ENCODE measurements around the gene ALAD. TPM values are rescaled to one million over a fixed set of nuclear protein-coding genes. Genes with fewer than 3 reads are reported as not detected.

ALAD gene
- total RNA-seq, 4 donors from 2014 or later: 1.5 to 26.6 (median 16.1) TPM

DNA sequence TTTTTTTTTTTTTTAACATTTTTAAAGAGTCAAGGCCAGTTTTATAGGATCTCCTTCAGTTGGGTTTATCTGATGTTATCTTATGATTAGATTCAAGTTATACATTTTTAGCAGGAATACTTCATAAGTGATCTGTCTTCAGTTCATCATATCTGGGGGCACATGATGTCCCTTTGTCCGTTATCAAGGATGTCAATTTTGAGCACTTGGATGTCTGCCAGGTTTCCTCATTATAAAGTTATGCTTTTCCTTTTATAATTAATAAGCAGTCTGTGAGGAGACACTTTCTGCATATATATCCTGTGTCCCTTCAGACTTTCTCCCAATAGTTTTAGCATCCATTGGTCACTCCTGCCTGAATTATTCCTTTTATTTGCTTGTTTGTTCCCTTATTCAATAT, 36.1 kb downstream of the ALAD start:
- H3K27ac ChIP-seq: no peak overlapping the region
- no peak overlapping the region for H3K4me3 ChIP-seq
- intact Hi-C loops (cut with DNase I; ENCODE audit: low total_unique reads): no loop called here
- H3K36me3 ChIP-seq: no peaks in the 10 kb centered on the region
- TF ChIP-seq, protein P1, sequence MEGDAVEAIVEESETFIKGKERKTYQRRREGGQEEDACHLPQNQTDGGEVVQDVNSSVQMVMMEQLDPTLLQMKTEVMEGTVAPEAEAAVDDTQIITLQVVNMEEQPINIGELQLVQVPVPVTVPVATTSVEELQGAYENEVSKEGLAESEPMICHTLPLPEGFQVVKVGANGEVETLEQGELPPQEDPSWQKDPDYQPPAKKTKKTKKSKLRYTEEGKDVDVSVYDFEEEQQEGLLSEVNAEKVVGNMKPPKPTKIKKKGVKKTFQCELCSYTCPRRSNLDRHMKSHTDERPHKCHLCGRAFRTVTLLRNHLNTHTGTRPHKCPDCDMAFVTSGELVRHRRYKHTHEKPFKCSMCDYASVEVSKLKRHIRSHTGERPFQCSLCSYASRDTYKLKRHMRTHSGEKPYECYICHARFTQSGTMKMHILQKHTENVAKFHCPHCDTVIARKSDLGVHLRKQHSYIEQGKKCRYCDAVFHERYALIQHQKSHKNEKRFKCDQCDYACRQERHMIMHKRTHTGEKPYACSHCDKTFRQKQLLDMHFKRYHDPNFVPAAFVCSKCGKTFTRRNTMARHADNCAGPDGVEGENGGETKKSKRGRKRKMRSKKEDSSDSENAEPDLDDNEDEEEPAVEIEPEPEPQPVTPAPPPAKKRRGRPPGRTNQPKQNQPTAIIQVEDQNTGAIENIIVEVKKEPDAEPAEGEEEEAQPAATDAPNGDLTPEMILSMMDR (IDR thresholded peaks at IDR 0.05): no peak
- TF ChIP-seq POLR2A (IDR thresholded peaks at IDR 0.05): no peak
- H3K9me3 ChIP-seq: no peaks in the 10 kb centered on the region
- no peaks in the 10 kb centered on the region for H3K27me3 ChIP-seq
- no peak for DNase-seq
- H3K4me1 ChIP-seq: no peaks in the 10 kb centered on the region

DNA sequence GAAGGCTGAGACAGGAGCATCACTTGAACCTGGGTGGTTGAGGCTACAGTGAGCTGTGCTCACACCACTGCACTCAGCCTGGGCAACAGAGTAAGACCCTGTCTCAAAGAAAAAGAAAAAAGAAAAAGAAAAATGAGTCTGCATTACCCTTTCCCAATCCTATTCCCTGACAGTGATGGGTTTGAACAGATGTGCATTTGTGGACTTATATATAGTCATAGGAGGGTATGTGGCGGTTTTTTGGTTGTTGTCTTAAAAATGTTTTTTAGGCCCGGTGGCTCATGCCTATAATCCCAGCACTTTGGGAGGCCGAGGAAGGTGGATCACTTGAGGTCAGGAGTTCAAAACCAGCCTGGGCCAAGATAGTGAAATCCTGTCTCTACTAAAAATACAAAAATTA, 37.7 kb downstream of the ALAD start:
- intact Hi-C loops (cut with DNase I; ENCODE audit: low total_unique reads): no loop called here
- DNase-seq: no peak
- H3K27ac ChIP-seq: no peak overlapping the region

DNA sequence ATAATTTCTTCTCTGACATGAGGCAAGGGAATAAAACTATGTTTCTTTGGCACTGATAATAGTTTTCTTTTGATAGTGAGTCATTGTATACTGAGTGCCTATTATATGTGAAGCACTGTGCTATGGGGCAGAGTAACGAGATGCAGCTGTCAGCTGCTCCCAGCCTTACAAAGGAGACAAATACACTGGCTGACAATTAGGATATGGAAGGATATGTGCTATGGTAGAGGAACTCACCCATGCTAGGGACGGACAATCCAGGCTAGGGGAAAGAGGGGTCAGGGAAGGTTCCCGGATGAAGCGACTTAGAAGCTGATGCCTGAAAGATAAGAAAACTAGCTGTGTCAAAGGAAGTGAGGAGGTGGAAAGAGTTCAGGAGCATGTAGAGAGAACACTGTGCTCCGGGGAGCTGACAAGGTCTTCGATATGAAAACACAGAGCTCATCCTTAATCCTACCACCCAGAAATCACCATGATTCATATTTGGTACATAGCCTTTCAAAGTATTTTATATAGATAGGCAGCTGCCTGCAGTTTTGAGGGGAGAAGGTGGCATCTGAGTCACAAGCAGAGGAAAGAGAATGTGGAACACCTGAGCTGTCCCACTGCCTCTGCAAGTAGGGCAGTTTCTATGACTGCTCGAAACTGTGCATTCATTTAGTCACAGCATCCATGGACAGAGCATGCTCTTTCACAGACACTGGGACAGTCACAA, 39.6 kb downstream of the ALAD start:
- Histone ChIP-seq H3K27me3 (no peaks in the 10 kb centered on the region), H3K27ac (no peak overlapping the region), H3K9me3 (no peaks in the 10 kb centered on the region), H3K4me1 (no peaks in the 10 kb centered on the region), H3K36me3 (no peaks in the 10 kb centered on the region), H3K4me3 (no peak overlapping the region)
- no peak for DNase-seq
- no peak for TF ChIP-seq POLR2A (IDR thresholded peaks at IDR 0.05)
- TF ChIP-seq, protein P1 (IDR thresholded peaks at IDR 0.05): no peak
- intact Hi-C loops (cut with DNase I; ENCODE audit: low total_unique reads): no loop called here

More for the DNA sequence above, 37.7 kb downstream of the ALAD start:
- Histone ChIP-seq H3K4me3 (no peak overlapping the region), H3K9me3 (no peaks in the 10 kb centered on the region), H3K36me3 (no peaks in the 10 kb centered on the region), H3K4me1 (no peaks in the 10 kb centered on the region), H3K27me3 (no peaks in the 10 kb centered on the region)
- TF ChIP-seq POLR2A (IDR thresholded peaks at IDR 0.05): no peak
- TF ChIP-seq, protein P1 (IDR thresholded peaks at IDR 0.05): no peak

DNA sequence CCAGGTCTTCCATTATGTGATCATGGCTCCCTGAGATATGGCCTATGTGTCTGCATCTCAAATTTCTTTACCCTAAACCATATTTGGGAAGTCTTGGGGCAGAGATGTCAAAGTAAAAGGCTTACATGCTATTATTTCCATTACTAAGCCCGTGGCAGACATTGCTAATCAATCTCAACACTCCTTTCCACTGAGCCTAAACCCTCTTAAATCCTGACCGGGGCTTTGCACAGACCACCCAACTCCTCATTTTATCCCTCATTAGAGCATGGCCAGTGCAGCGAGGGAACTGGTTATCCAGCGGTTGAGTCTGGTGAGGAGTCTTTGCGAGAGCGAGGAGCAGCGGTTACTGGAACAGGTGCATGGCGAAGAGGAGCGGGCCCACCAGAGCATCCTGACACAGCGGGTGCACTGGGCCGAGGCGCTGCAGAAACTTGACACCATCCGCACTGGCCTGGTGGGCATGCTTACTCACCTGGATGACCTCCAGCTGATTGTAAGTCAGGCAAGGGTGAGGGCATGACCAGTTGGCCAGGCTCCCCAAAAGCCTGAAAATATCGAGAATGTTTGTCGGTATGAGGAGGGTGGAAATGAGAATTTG, 40.7 kb downstream of the ALAD start:
- Histone ChIP-seq H3K4me3 (no peak overlapping the region), H3K27ac (no peak overlapping the region)
- intact Hi-C loops (cut with DNase I; ENCODE audit: low total_unique reads): no loop called here

DNA sequence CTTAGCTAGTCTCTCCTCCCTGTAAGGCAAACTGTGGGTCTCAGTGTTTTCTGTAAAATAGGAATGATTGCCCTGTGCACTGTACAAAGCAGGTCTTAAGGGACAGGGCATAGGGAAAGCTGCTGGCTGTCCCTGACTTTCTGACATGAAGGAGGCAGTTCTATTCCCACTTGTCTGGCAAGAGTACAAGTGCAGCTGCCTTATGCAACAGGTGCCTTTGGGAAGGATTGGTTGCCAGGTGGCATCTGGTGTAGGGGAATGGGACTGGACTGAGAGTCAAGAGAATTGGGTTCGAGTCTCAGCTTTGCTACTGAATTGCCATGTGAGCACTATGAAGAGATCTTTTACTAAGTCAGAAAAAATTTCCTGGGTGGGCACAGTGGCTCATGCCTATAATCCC, 41.7 kb downstream of the ALAD start:
- no peak for DNase-seq
- Histone ChIP-seq H3K4me3 (no peak overlapping the region), H3K27ac (no peak overlapping the region), H3K27me3 (no peaks in the 10 kb centered on the region), H3K9me3 (no peaks in the 10 kb centered on the region), H3K4me1 (no peaks in the 10 kb centered on the region), H3K36me3 (no peaks in the 10 kb centered on the region)
- intact Hi-C loops (cut with DNase I; ENCODE audit: low total_unique reads): no loop called here
- TF ChIP-seq, protein P1 (IDR thresholded peaks at IDR 0.05): no peak
- no peak for TF ChIP-seq POLR2A (IDR thresholded peaks at IDR 0.05)

More for the DNA sequence above, 40.7 kb downstream of the ALAD start:
- H3K36me3 ChIP-seq: no peaks in the 10 kb centered on the region
- H3K27me3 ChIP-seq: no peaks in the 10 kb centered on the region
- no peak for TF ChIP-seq POLR2A (IDR thresholded peaks at IDR 0.05)
- TF ChIP-seq, protein P1 (IDR thresholded peaks at IDR 0.05): no peak
- H3K9me3 ChIP-seq: no peaks in the 10 kb centered on the region
- H3K4me1 ChIP-seq: no peaks in the 10 kb centered on the region
- no peak for DNase-seq
